GM23248 (cell line): ENCODE data around the gene PM20D1.

Experiments used
- EZH2 ChIP-seq: fragments of 200-600 bp; sonication (generic); IDR thresholded peaks from 2 replicates; pipeline ENCODE4 v1.6.1; 2018; ENCODE audit warnings: antibody characterized with exemption, mild to moderate bottlenecking; ENCODE audit not compliant: insufficient read depth, poor library complexity, severe bottlenecking
- EZH2phosphoT487 ChIP-seq: fragments of 200-600 bp; sonication (generic); IDR thresholded peaks from 2 replicates; pipeline ENCODE4 v1.6.1; 2018; ENCODE audit warnings: antibody characterized with exemption, moderate library complexity, mild to moderate bottlenecking, low read depth; ENCODE audit not compliant: insufficient read depth

GRCh38 chr1:205809469-205809868 is 40.5 kb downstream of the PM20D1 start:
- TF ChIP-seq EZH2 (no peak), EZH2phosphoT487 (no peak)
